HG03064 (cell line): ENCODE measurements around the gene MAPK8IP1.

Experiments used
- ATAC-seq: cut with Tn5 transposase; IDR thresholded peaks from one replicate; pipeline ENCODE4 v1.9.1; 2021; ENCODE audit warnings: low read depth; ENCODE audit not compliant: unreplicated experiment

The MAPK8IP1 gene

GRCh38 chr11:45859661-45860140 is 25.8 kb upstream of the MAPK8IP1 start:
- no peak for ATAC-seq

GRCh38 chr11:45860348-45860747 is 25.1 kb upstream of the MAPK8IP1 start:
- ATAC-seq, result no peak

GRCh38 chr11:45860764-45861510 is 24.5 kb upstream of the MAPK8IP1 start:
- ATAC-seq, result no peak

GRCh38 chr11:45864041-45864440 is 21.4 kb upstream of the MAPK8IP1 start:
- ATAC-seq, result no peak

- no peak for ATAC-seq
Observed at GRCh38 chr11:45869551-45869950, 15.9 kb upstream of the MAPK8IP1 start.

- no peak for ATAC-seq
Observed at GRCh38 chr11:45870706-45871105, 14.7 kb upstream of the MAPK8IP1 start.

- ATAC-seq, result no peak
Observed at GRCh38 chr11:45871638-45872037, 13.8 kb upstream of the MAPK8IP1 start.

- ATAC-seq, result no peak
Observed at GRCh38 chr11:45872651-45873356, 12.6 kb upstream of the MAPK8IP1 start.

GRCh38 chr11:45876401-45876800 is 9.1 kb upstream of the MAPK8IP1 start:
- ATAC-seq, result no peak

- ATAC-seq, result no peak
Observed at GRCh38 chr11:45877221-45877620, 8.2 kb upstream of the MAPK8IP1 start.

- no peak for ATAC-seq
Observed at GRCh38 chr11:45877845-45878244, 7.6 kb upstream of the MAPK8IP1 start.

GRCh38 chr11:45879803-45880686 is 5.4 kb upstream of the MAPK8IP1 start:
- ATAC-seq, result no peak

GRCh38 chr11:45880772-45881570 is 4.5 kb upstream of the MAPK8IP1 start:
- ATAC-seq, result no peak

GRCh38 chr11:45881708-45882368 is 3.6 kb upstream of the MAPK8IP1 start:
- ATAC-seq, result no peak

GRCh38 chr11:45884596-45885185 is 760 bp upstream of the MAPK8IP1 start:
- ATAC-seq, result no peak

- ATAC-seq, result no peak
Observed at GRCh38 chr11:45885921-45886721, 670 bp downstream of the MAPK8IP1 start.

GRCh38 chr11:45886816-45887520 is 1.5 kb downstream of the MAPK8IP1 start:
- no peak for ATAC-seq

- no peak for ATAC-seq
Observed at GRCh38 chr11:45887587-45887986, 2.1 kb downstream of the MAPK8IP1 start.
